NCI-H1436 treated with DMSO at 0.1 percent for 48 hours (cell line): ENCODE results near the gene MOB3A.

Source experiments
- DNase-seq: peaks from one replicate; lab custom pipeline; 2025; lab: John Stamatoyannopoulos, UW

MOB3A gene

DNA sequence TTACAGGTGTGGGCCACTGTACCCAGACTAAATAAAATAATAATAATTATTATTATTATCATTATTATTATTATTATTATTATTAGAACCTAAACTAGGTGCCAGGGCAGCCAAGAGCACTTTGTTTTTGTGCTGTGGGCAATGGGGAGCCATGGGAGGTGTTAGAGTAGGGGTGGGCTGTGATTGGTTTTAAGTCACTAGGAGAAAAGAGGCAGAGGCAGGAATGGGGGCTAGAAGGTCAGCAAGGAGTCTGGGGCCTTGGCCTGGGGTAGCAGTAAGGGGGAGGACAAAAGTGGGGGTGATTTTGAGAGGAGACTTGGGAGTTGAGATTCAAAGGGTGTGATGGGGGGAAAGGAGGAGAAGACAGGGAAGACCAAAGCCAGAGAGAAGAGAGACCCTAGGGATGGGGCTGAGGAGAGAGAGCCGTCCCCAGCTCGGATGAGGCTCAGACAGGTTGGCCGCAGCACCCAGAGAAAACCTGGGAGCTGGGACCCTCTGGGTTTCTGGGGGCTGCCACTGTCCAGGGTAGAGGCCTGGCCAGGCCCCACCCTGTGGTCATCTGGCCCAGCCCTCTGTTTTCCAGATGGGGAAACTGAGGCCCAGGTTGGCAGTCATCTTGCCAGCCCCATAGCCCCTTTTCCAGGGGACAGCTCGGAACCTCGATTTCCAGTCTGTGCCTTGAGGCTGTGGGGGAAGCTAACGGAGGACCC, 62.9 kb downstream of the MOB3A start:
- no peak for DNase-seq

DNA sequence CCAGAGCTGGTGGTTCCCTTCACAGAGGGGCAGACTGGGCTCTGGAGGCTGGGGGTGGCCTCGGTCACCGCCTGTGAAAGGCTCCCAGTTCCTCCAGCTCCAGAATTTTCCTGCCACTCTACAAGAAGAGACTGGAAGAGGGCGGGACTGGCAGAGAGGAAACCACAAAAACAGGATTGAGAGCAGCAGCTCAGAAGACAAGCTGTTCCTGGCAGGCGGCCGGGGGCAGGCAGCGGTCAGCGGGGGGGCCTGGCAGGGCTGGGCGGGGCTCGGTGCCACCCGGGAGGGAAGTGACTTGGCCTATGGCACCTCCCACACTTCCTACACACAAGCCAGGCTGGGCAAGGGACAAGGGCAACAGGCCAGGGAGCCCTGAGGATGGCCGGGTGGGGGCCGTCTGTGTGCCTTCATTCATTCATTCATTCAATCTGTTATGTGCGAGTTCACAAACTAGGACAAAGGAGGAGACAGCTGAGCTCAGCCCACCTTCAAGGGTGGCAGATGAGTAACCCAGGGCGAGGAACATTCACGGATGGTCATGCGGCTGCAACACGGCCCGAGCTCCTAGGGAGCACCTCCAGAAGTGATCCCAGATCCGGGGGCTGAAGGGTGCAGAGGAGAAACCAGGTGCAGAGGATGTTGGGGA, 63.7 kb downstream of the MOB3A start:
- DNase-seq = no peak

DNA sequence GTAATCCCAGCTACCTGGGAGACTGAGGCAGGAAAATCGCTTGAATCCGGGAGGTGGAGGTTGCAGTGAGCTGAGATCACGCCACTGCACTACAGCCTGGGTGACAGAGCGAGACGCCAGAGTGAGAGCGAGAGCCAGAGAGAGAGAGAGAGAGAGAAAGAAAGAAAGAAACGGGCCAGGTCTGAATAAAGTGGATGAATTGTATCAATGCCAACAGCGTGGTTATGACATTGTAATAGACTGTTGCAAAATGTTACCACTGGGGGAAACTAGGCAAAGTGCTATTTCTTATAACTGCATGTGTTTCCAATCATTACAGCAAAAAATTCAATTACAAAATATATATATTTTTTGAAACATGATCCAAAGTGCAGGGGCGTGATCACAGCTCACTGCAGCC, 68.8 kb downstream of the MOB3A start:
- DNase-seq = no peak

DNA sequence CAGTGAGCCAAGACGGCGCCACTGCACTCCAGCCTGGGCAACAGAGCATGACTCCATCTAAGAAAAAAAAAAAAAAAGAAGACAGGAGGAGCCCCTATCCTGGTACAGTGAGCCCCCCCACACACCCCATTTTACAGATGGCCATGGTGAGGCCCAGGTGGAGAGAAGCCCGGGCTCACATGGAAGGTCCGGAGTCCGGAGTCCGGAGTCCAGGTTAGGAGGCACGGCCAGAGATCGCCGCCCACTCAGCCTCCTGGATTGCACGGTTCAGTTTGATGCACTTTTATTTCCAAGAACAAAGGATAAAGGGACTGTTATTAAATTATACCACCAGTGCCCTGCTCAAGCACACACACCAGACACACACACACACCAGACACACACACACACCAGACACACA, 69.4 kb downstream of the MOB3A start:
- DNase-seq = no peak

DNA sequence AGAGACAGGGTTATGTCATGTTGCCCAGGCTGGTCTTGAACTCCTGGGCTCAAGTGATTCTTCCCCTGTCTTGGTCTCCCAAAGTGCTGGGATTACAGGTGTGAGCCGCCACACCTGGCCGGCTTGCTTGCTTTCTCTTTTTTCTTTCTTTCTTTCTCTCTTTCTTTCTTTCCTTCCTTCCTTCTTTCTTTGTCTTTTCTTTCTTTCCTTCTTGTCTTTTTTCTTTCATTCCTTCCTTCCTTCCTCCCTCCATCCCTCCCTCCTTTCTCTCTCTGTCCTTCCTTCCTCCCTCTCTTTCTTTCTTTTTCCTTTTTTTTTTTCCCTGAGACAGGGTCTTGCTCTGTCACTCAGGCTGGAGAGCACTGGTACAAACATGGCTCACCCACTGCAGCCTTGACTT, 73.8 kb downstream of the MOB3A start:
- DNase-seq = no peak

DNA sequence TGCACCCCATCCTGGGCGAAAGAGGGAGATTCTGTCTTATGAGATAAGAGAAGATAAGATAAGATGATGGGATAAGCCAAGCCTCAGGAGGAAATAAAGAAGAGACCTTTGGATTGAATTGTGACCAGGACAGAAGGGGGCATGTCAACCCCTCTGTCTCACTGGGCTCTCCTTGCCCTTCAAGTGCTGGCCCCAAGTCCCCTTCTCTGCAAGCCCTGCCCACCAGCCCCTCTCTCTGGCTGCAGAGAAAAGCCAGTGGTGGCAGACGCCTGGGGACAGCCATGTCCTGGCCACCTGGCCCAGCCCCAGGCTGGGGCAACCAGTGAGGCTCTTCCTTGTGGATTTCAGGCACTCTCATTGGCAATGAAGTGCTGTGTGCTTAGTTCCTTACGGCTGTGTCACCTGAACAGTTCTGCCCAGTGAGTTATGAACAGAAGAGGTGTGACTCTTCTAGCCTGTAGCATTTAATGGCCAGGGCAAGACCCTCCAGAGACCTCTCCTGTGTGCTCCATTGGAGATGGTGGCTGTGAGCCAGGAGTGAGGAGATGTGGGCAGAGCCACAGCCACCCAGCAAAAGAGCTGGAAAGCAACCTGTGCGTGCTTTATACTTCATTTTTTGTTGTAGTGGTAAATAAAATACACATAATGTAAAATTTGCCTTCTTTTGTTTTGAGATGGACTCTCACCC, 74.5 kb downstream of the MOB3A start:
- no peak for DNase-seq
